ENCODE data around the gene OLFM1. TPM values are rescaled to one million over a fixed set of nuclear protein-coding genes. Genes with fewer than 3 reads are reported as not detected.
A peak's percentile ranks its signal among the peaks of the same experiment; 100 is the strongest.

OLFM1 gene
- total RNA-seq, result 10 to 100 TPM; 18.7 to 46.1 (median 38.6) TPM

- Histone ChIP-seq H3K27me3 (peaks cover 0 to 69% (median 16%) of the 10 kb centered on the region in 4 donors), H3K9me3 (no peaks in the 10 kb centered on the region), H3K36me3 (peaks cover 0 to 12% (median 0%) of the 10 kb centered on the region in 4 donors), H3K4me3 (peak within 1 kb of the TSS; percentile 56 to 67 (median 57)), H3K27ac (replicated peaks in 1 of 4) (peak within 1 kb of the TSS; percentile 43 to 57 (median 50)), H3K4me1 (peaks cover 19 to 51% (median 49%) of the 10 kb centered on the region in 4 donors)
- intact Hi-C loops (cut with DNase I), result loop anchor here (2.0 kb wide), 1 partner anchor 257 kb away; no protein-coding TSS in a partner anchor
- no peak for DNase-seq (ENCODE audit: extremely low spot score)
- no CpG with 5 or more reads among the region's 40 CpGs for WGBS
- peak in 1 of 2 donors; percentile 47 for TF ChIP-seq POLR2AphosphoS5 (IDR thresholded peaks at IDR 0.05)
- peak; percentile 69 to 75 (median 72) for TF ChIP-seq CTCF (IDR thresholded peaks at IDR 0.05)
- TF ChIP-seq POLR2A (IDR thresholded peaks at IDR 0.05; ENCODE audit: low read depth), result no peak
Measured at GRCh38 chr9:135087489-135087792, at the start of gene OLFM1. Gene OLFM1, plus strand, starts transcription at chr9:135087668. Its CDS starts 322 bp downstream, at chr9:135087990.

GRCh38 chr9:135038331-135038730 is 49.1 kb upstream of the OLFM1 start:
- no peak overlapping the region for H3K4me3 ChIP-seq
- 74% methylated on average over 13 of the region's 13 CpGs for WGBS
- no peaks in the 10 kb centered on the region for H3K9me3 ChIP-seq
- peaks cover 0 to 48% (median 0%) of the 10 kb centered on the region in 4 donors for H3K27me3 ChIP-seq
- H3K27ac ChIP-seq (replicated peaks in 1 of 4), result no peak overlapping the region
- TF ChIP-seq POLR2A (IDR thresholded peaks at IDR 0.05; ENCODE audit: low read depth) (no peak), CTCF (IDR thresholded peaks at IDR 0.05) (no peak), EP300 (IDR thresholded peaks at IDR 0.05) (no peak), POLR2AphosphoS5 (IDR thresholded peaks at IDR 0.05) (no peak)
- DNase-seq (ENCODE audit: extremely low spot score), result no peak
- no peaks in the 10 kb centered on the region for H3K4me1 ChIP-seq
- intact Hi-C loops (cut with DNase I), result no loop called here
- H3K36me3 ChIP-seq, result no peaks in the 10 kb centered on the region

- no peak overlapping the region for H3K27ac ChIP-seq (replicated peaks in 1 of 4)
- H3K27me3 ChIP-seq, result peaks cover 0 to 43% (median 0%) of the 10 kb centered on the region in 4 donors
- WGBS, result 64% methylated on average over 3 of the region's 3 CpGs
- no peak for TF ChIP-seq POLR2A (IDR thresholded peaks at IDR 0.05; ENCODE audit: low read depth)
- no peak for TF ChIP-seq CTCF (IDR thresholded peaks at IDR 0.05)
- no peak for DNase-seq (ENCODE audit: extremely low spot score)
- H3K9me3 ChIP-seq, result no peaks in the 10 kb centered on the region
- intact Hi-C loops (cut with DNase I), result no loop called here
- no peak overlapping the region for H3K4me3 ChIP-seq
- H3K36me3 ChIP-seq, result no peaks in the 10 kb centered on the region
- no peaks in the 10 kb centered on the region for H3K4me1 ChIP-seq
Measured at GRCh38 chr9:135038826-135039225, 48.6 kb upstream of the OLFM1 start.

- TF ChIP-seq POLR2AphosphoS5 (IDR thresholded peaks at IDR 0.05), result no peak
- no peak for TF ChIP-seq POLR2A (IDR thresholded peaks at IDR 0.05; ENCODE audit: low read depth)
- Histone ChIP-seq H3K4me3 (no peak overlapping the region), H3K4me1 (no peaks in the 10 kb centered on the region), H3K27ac (replicated peaks in 1 of 4) (no peak overlapping the region), H3K9me3 (no peaks in the 10 kb centered on the region), H3K36me3 (no peaks in the 10 kb centered on the region), H3K27me3 (peaks cover 0 to 39% (median 0%) of the 10 kb centered on the region in 4 donors)
- WGBS, result 74% methylated on average over 6 of the region's 14 CpGs
- intact Hi-C loops (cut with DNase I), result no loop called here
- no peak for DNase-seq (ENCODE audit: extremely low spot score)
Measured at GRCh38 chr9:135039266-135039870, 48.1 kb upstream of the OLFM1 start.

- Histone ChIP-seq H3K4me1 (no peaks in the 10 kb centered on the region), H3K27me3 (peaks cover 0 to 44% (median 0%) of the 10 kb centered on the region in 4 donors), H3K36me3 (no peaks in the 10 kb centered on the region), H3K27ac (replicated peaks in 1 of 4) (no peak overlapping the region), H3K9me3 (no peaks in the 10 kb centered on the region), H3K4me3 (no peak overlapping the region)
- WGBS, result 69% methylated on average over 9 of the region's 9 CpGs
- intact Hi-C loops (cut with DNase I), result no loop called here
- no peak for DNase-seq (ENCODE audit: extremely low spot score)
- TF ChIP-seq POLR2AphosphoS5 (IDR thresholded peaks at IDR 0.05) (no peak), POLR2A (IDR thresholded peaks at IDR 0.05; ENCODE audit: low read depth) (no peak), EP300 (IDR thresholded peaks at IDR 0.05) (no peak), CTCF (IDR thresholded peaks at IDR 0.05) (no peak)
Measured at GRCh38 chr9:135039916-135040645, 47.4 kb upstream of the OLFM1 start.

All from esophagus muscularis mucosa (tissue), 4 donors.